GM21723 (cell line): ENCODE measurements around the gene ZRSR2.
"Not testable (repeated sequence)": the region's sequence is repeated elsewhere in the genome, so short reads cannot be mapped to it uniquely, and the experiment has no call there.

ENCODE experiments used
- ATAC-seq: cut with Tn5 transposase; IDR thresholded peaks from one replicate; pipeline ENCODE4 v1.9.1; 2021; ENCODE audit warnings: mild to moderate bottlenecking, moderate library complexity; ENCODE audit not compliant: unreplicated experiment

Gene ZRSR2

GRCh38 chrX:15789979-15790768 lies at the start of gene ZRSR2:
Gene ZRSR2 (plus strand): TSS chrX:15790484. CDS start chrX:15790496, 12 bp downstream.
- ATAC-seq, result peak; percentile 96

- ATAC-seq, result no peak
Measured at GRCh38 chrX:15744181-15744867, 46.0 kb upstream of the ZRSR2 start.

- ATAC-seq, result no peak
Measured at GRCh38 chrX:15745179-15745578, 45.1 kb upstream of the ZRSR2 start.

- not testable (repeated sequence) for ATAC-seq
Measured at GRCh38 chrX:15746651-15747050, 43.6 kb upstream of the ZRSR2 start.

GRCh38 chrX:15747626-15748173 lies 42.6 kb upstream of the ZRSR2 start:
- ATAC-seq, result no peak

- ATAC-seq, result no peak
Measured at GRCh38 chrX:15748841-15749240, 41.4 kb upstream of the ZRSR2 start.

- ATAC-seq, result peak; percentile 92
Measured at GRCh38 chrX:15749642-15750610, 40.4 kb upstream of the ZRSR2 start.

GRCh38 chrX:15750611-15751154 lies 39.6 kb upstream of the ZRSR2 start:
- no peak for ATAC-seq

GRCh38 chrX:15751155-15751819 lies 39.0 kb upstream of the ZRSR2 start:
- no peak for ATAC-seq

GRCh38 chrX:15755091-15755490 lies 35.2 kb upstream of the ZRSR2 start:
- no peak for ATAC-seq

- ATAC-seq, result no peak
Measured at GRCh38 chrX:15758140-15758539, 32.1 kb upstream of the ZRSR2 start.

- ATAC-seq, result not testable (repeated sequence)
Measured at GRCh38 chrX:15759886-15760285, 30.4 kb upstream of the ZRSR2 start.

- ATAC-seq, result no peak
Measured at GRCh38 chrX:15761564-15762191, 28.6 kb upstream of the ZRSR2 start.

GRCh38 chrX:15769300-15769954 lies 20.9 kb upstream of the ZRSR2 start:
- ATAC-seq, result no peak

GRCh38 chrX:15781961-15782699 lies 8.2 kb upstream of the ZRSR2 start:
- ATAC-seq, result peak; percentile 93

GRCh38 chrX:15785176-15785750 lies 5.0 kb upstream of the ZRSR2 start:
- no peak for ATAC-seq

GRCh38 chrX:15786915-15787314 lies 3.4 kb upstream of the ZRSR2 start:
- no peak for ATAC-seq

- ATAC-seq, result no peak
Measured at GRCh38 chrX:15790769-15791290, 546 bp downstream of the ZRSR2 start.
